Neural cell (in vitro differentiated cells): ENCODE measurements around the gene SIRPG. TPM values are rescaled to one million over a fixed set of nuclear protein-coding genes. Genes with fewer than 3 reads are reported as not detected.

Experiments used
- H2AFZ ChIP-seq: fragments of 200-600, 300-800 bp; sonication (generic), shearing (Covaris generic); 2 replicates; pipeline ENCODE4 v1.6.0; 2014; ENCODE audit warnings: low read depth, mild to moderate bottlenecking, antibody characterized with exemption, low read length, moderate library complexity
- H3F3A ChIP-seq: fragments of 200-600 bp; shearing (Covaris generic); 2 replicates; pipeline ENCODE4 v1.6.1; 2016; ENCODE audit warnings: mild to moderate bottlenecking, moderate library complexity, mixed read lengths, antibody characterized with exemption, low read length; ENCODE audit not compliant: insufficient read depth, poor library complexity, severe bottlenecking
- H3K27ac ChIP-seq: fragments of 200-600, 300-800 bp; sonication (generic), shearing (Covaris generic); 2 replicates; pipeline ENCODE4 v1.5.1; 2014; ENCODE audit warnings: mild to moderate bottlenecking, low read length, moderate library complexity
- H3K27me3 ChIP-seq: fragments of 300-800, 200-600 bp; sonication (generic), shearing (Covaris generic); 2 replicates; pipeline ENCODE4 v1.6.0; 2014; ENCODE audit warnings: mild to moderate bottlenecking, low read depth, low read length, moderate library complexity; ENCODE audit not compliant: insufficient read depth
- H3K36me3 ChIP-seq: fragments of 300-800, 200-600 bp; sonication (generic), shearing (Covaris generic); 2 replicates; pipeline ENCODE4 v1.5.1; 2014; ENCODE audit warnings: mild to moderate bottlenecking, antibody characterized with exemption, low read length, moderate library complexity; ENCODE audit not compliant: insufficient read depth
- H3K4me2 ChIP-seq: fragments of 300-800, 200-600 bp; sonication (generic), shearing (Covaris generic); 2 replicates; pipeline ENCODE4 v1.6.0; 2014; ENCODE audit warnings: mild to moderate bottlenecking, low read length
- H3K4me3 ChIP-seq: fragments of 300-800, 200-600 bp; sonication (generic), shearing (Covaris generic); 2 replicates; pipeline ENCODE4 v1.5.1; 2014; ENCODE audit warnings: mild to moderate bottlenecking, low read length, moderate library complexity
- H3K79me2 ChIP-seq: fragments of 200-600 bp; shearing (Covaris generic); replicated peaks from 2 replicates; pipeline ENCODE4 v1.6.0; 2014; ENCODE audit warnings: mild to moderate bottlenecking, low read length, moderate library complexity; ENCODE audit not compliant: insufficient read depth
- H3K9ac ChIP-seq: fragments of 300-800, 200-600 bp; sonication (generic), shearing (Covaris generic); 2 replicates; pipeline ENCODE4 v1.6.1; 2016; ENCODE audit warnings: mild to moderate bottlenecking, low read length, mixed read lengths
- H3K9me2 ChIP-seq: fragments of 200-600 bp; shearing (Covaris generic); 2 replicates; pipeline ENCODE4 v1.6.1; 2016; ENCODE audit warnings: mild to moderate bottlenecking, low read length, mixed read lengths; ENCODE audit not compliant: insufficient read depth
- H3K9me3 ChIP-seq: fragments of 200-600, 300-800 bp; sonication (generic), shearing (Covaris generic); 2 replicates; pipeline ENCODE4 v1.6.1; 2016; ENCODE audit warnings: mild to moderate bottlenecking, mixed run types, low read length, moderate library complexity, mixed read lengths
- H4K20me1 ChIP-seq: fragments of 200-600 bp; shearing (Covaris generic); 2 replicates; pipeline ENCODE4 v1.6.1; 2016; ENCODE audit warnings: mild to moderate bottlenecking, mixed run types; ENCODE audit not compliant: insufficient read depth
- CTCF ChIP-seq: fragments of 450-650 bp; IDR thresholded peaks from 2 replicates; pipeline ENCODE4 v1.5.1; 2014; ENCODE audit warnings: antibody characterized with exemption, mild to moderate bottlenecking, moderate library complexity; ENCODE audit not compliant: poor library complexity, severe bottlenecking
- EP300 ChIP-seq: fragments of 450-650 bp; conservative IDR thresholded peaks from 2 replicates; pipeline ENCODE4 v1.6.1; 2014; ENCODE audit warnings: antibody characterized with exemption, mild to moderate bottlenecking, moderate library complexity; ENCODE audit not compliant: poor library complexity, severe bottlenecking
- EZH2 ChIP-seq: fragments of 200-600, 300-800 bp; shearing (Covaris generic), sonication (generic); IDR thresholded peaks from 2 replicates; pipeline ENCODE4 v1.6.1; 2014; ENCODE audit warnings: antibody characterized with exemption, low read length, borderline replicate concordance, mild to moderate bottlenecking; ENCODE audit not compliant: insufficient read depth, poor library complexity, severe bottlenecking
- MXI1 ChIP-seq: fragments of 450-650 bp; conservative IDR thresholded peaks from 2 replicates; pipeline ENCODE4 v1.6.1; 2014; ENCODE audit warnings: antibody characterized with exemption, mild to moderate bottlenecking; ENCODE audit not compliant: poor library complexity, severe bottlenecking
- POLR2AphosphoS5 ChIP-seq: IDR thresholded peaks from 2 replicates; pipeline ENCODE4 v1.6.1; 2012
- RAD21 ChIP-seq: fragments of 450-650 bp; conservative IDR thresholded peaks from 2 replicates; pipeline ENCODE4 v1.6.1; 2014; ENCODE audit warnings: antibody characterized with exemption, mild to moderate bottlenecking, moderate library complexity
- SMC3 ChIP-seq: fragments of 450-650 bp; conservative IDR thresholded peaks from 2 replicates; pipeline ENCODE4 v1.6.1; 2014; ENCODE audit warnings: antibody characterized with exemption, mild to moderate bottlenecking, moderate library complexity; ENCODE audit not compliant: poor library complexity
- TAF1 ChIP-seq: IDR thresholded peaks from 2 replicates; pipeline ENCODE4 v1.6.1; 2012; ENCODE audit warnings: low read depth
- polyA plus RNA-seq: library from polyadenylated mRNA; depleted of rRNA; stranded (reverse); fragments of >200 nt; gene quantifications from 2 replicates; pipeline ENCODE4 v1.2.3, GENCODE V29; 2014
- TF ChIP-seq, protein P1 (sequence below): IDR thresholded peaks from 2 replicates; pipeline ENCODE4 v1.6.1; 2012; ENCODE audit warnings: borderline replicate concordance

Gene SIRPG
- polyA plus RNA-seq, 1 donor from 2014 or later: not detected

DNA sequence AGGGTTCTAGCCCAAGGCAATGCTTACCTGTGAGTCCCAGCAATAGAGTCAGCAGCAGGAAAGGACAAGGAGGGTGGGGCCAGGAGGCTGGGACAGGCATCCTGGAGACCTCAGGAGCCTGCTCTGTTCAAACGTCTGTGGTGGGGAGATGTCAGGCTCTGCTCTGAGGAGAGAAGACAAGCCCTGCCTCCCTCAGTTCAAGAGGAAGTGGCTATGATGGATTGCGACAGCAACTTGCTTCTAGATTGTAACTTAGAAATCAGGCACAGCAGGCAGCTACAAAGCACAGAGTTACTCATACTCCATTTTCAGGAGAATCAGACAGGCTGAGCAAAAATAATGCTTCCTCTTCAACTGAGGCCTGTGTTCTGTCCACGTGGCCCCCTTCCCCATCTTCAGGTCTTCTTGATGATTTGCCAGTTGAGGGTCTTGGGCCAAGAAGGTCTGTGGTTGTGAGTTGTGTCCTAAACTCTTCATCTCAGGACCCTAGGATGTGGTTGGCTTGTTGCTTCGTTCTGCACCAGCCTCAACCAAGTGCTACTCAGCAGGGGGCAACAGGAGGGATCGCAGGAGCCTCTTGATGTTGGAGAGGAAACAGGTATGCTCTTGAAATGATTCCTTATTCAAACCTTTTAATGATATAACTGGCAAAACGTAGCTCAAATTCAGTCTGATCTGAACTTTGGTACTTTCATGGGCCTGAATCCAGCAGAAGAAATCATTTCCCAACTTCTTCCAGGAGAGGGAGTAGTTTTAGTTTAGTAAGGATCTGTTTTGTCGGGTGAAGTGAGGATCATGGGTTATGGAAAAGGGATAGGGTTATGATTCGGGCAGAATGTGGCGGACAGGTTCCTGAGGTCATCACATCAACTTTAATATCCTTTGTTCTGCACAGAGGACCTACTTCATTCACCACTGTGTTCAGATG, 68.8 kb downstream of the SIRPG start:
- H4K20me1 ChIP-seq: no peaks in the 10 kb centered on the region
- H3K4me3 ChIP-seq: no peak overlapping the region
- H3K27ac ChIP-seq: no peak overlapping the region
- no peak overlapping the region for H3K9ac ChIP-seq
- H3K9me3 ChIP-seq: no peaks in the 10 kb centered on the region
- H3K27me3 ChIP-seq: no peaks in the 10 kb centered on the region
- H3K79me2 ChIP-seq: no peaks in the 10 kb centered on the region
- H2AFZ ChIP-seq: no peak overlapping the region
- TF ChIP-seq RAD21: no peak
- no peak for TF ChIP-seq CTCF
- TF ChIP-seq, protein P1, sequence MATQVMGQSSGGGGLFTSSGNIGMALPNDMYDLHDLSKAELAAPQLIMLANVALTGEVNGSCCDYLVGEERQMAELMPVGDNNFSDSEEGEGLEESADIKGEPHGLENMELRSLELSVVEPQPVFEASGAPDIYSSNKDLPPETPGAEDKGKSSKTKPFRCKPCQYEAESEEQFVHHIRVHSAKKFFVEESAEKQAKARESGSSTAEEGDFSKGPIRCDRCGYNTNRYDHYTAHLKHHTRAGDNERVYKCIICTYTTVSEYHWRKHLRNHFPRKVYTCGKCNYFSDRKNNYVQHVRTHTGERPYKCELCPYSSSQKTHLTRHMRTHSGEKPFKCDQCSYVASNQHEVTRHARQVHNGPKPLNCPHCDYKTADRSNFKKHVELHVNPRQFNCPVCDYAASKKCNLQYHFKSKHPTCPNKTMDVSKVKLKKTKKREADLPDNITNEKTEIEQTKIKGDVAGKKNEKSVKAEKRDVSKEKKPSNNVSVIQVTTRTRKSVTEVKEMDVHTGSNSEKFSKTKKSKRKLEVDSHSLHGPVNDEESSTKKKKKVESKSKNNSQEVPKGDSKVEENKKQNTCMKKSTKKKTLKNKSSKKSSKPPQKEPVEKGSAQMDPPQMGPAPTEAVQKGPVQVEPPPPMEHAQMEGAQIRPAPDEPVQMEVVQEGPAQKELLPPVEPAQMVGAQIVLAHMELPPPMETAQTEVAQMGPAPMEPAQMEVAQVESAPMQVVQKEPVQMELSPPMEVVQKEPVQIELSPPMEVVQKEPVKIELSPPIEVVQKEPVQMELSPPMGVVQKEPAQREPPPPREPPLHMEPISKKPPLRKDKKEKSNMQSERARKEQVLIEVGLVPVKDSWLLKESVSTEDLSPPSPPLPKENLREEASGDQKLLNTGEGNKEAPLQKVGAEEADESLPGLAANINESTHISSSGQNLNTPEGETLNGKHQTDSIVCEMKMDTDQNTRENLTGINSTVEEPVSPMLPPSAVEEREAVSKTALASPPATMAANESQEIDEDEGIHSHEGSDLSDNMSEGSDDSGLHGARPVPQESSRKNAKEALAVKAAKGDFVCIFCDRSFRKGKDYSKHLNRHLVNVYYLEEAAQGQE: no peak
- no peak for TF ChIP-seq MXI1
- no peak for TF ChIP-seq EZH2
- TF ChIP-seq TAF1: no peak
- H3K9me2 ChIP-seq: no peaks in the 10 kb centered on the region
- H3F3A ChIP-seq: no peaks in the 10 kb centered on the region
- H3K4me2 ChIP-seq: no peak overlapping the region
- H3K36me3 ChIP-seq: no peaks in the 10 kb centered on the region

- no peak overlapping the region for H3K4me3 ChIP-seq
- H3K9me2 ChIP-seq: no peaks in the 10 kb centered on the region
- H3K9ac ChIP-seq: no peak overlapping the region
- H3K27ac ChIP-seq: no peak overlapping the region
- H3K9me3 ChIP-seq: no peaks in the 10 kb centered on the region
- no peak overlapping the region for H2AFZ ChIP-seq
- H3F3A ChIP-seq: no peaks in the 10 kb centered on the region
- H3K79me2 ChIP-seq: no peaks in the 10 kb centered on the region
- H3K36me3 ChIP-seq: no peaks in the 10 kb centered on the region
- no peak overlapping the region for H3K4me2 ChIP-seq
- TF ChIP-seq POLR2AphosphoS5 (no peak), SMC3 (no peak), EP300 (no peak), MXI1 (no peak), CTCF (no peak), RAD21 (no peak)
- H3K27me3 ChIP-seq: no peaks in the 10 kb centered on the region
- no peaks in the 10 kb centered on the region for H4K20me1 ChIP-seq
These were observed 69.6 kb downstream of the SIRPG start for GRCh38 chr20:1587781-1588532.
